Omental fat pad (tissue), 4 donors: ENCODE results near the gene SLC18A3. TPM values are rescaled to one million over a fixed set of nuclear protein-coding genes. Genes with fewer than 3 reads are reported as not detected.

Experiments
- ATAC-seq: fragments of 150-250 bp; one replicate; pipeline ENCODE4 v1.9.1; 2016; ENCODE audit warnings: mild to moderate bottlenecking, moderate library complexity; ENCODE audit not compliant: low FRiP score
- DNase-seq: peaks from one replicate; pipeline ENCODE4 v3.0.0-alpha.2; 2019; ENCODE audit warnings: low spot score
- total RNA-seq, 4 donors: library from RNA; depleted of rRNA; stranded (reverse); fragments of >200 nt; gene quantifications; one replicate each; pipeline ENCODE4 v1.1.0, GENCODE V29; 2016
- TF ChIP-seq, protein P1 (sequence below), 3 donors: fragments of 450-650 bp; IDR thresholded peaks; one replicate each; pipeline ENCODE4 v1.5.1; 2016 to 2017; ENCODE audit warnings: antibody characterized with exemption in 3 of 3, mild to moderate bottlenecking in 3 of 3, moderate library complexity in 2 of 3

The SLC18A3 gene
- total RNA-seq, 4 donors from 2014 or later = not detected

DNA sequence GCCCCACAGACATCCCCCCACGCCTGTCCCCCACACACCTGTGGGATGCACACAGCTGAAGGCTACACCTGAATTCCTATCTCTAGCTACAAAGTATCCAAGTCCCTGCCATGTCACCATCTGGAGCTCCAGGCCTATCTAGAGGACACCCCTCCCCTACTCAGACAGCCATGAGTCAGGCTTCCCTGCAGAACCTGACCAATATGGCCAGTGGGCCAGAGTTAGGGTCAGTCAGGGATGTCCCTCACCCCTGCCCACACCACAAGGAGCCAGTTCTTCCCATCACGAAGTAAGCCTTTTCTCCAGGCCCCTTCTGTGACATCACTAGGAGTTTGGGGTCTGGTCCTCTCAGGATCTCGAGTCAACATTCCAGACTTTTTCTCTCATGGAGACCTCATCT is 10.6 kb upstream of the SLC18A3 start:
- DNase-seq (peak; percentile 8), ATAC-seq (no peak)
- TF ChIP-seq, protein P1, sequence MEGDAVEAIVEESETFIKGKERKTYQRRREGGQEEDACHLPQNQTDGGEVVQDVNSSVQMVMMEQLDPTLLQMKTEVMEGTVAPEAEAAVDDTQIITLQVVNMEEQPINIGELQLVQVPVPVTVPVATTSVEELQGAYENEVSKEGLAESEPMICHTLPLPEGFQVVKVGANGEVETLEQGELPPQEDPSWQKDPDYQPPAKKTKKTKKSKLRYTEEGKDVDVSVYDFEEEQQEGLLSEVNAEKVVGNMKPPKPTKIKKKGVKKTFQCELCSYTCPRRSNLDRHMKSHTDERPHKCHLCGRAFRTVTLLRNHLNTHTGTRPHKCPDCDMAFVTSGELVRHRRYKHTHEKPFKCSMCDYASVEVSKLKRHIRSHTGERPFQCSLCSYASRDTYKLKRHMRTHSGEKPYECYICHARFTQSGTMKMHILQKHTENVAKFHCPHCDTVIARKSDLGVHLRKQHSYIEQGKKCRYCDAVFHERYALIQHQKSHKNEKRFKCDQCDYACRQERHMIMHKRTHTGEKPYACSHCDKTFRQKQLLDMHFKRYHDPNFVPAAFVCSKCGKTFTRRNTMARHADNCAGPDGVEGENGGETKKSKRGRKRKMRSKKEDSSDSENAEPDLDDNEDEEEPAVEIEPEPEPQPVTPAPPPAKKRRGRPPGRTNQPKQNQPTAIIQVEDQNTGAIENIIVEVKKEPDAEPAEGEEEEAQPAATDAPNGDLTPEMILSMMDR (IDR thresholded peaks at IDR 0.05) = no peak

DNA sequence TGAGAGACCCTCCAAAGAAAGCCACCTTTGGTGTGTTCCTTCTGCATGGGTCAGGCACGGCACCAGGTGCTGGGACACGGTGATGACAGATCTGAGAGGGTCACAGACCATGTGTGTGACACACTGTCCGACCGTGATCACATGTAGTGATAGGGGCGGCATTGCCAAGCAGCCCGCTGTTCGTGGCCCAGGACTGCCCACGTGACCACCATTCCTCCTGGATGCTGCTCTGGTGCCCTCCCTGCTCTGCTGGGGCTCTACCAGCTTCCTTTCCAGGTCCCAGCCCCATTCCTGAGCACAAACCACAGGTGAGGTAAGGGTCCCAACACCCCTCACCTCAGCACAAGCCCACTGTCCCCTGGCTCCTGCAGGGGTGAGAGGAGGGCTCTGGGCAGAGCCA is 10.1 kb upstream of the SLC18A3 start:
- TF ChIP-seq, protein P1 (IDR thresholded peaks at IDR 0.05) = no peak
- DNase-seq = no peak
- no peak for ATAC-seq

DNA sequence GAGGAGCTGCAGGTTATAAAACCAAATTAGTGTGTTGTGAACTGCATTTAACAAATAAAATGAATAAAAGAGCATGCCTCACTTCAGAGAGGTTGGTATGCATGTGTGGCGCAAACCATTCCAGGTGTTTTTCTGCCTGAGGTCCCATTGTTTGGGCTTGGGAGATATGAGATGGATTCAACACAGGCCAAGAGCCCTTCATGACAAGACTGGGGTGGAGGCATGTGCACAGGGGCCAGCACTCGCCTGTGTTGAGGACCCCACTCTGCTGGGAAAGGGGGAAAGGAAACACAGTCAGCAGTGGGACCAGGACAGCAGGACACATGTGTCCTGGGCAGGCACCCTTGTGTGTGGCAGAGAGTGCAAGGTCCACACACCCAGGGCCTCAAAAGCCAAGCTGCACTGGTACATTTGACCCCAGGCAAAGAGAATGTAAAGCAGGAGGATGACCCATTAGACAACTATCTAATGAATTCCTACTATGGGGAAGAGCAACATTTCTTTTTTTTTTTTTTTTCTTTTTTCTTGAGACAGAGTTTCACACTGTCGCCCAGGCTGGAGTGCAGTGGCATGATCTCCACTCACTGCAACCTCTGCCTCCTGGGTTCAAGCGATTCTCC is 9.2 kb upstream of the SLC18A3 start:
- DNase-seq (no peak), ATAC-seq (no peak)

DNA sequence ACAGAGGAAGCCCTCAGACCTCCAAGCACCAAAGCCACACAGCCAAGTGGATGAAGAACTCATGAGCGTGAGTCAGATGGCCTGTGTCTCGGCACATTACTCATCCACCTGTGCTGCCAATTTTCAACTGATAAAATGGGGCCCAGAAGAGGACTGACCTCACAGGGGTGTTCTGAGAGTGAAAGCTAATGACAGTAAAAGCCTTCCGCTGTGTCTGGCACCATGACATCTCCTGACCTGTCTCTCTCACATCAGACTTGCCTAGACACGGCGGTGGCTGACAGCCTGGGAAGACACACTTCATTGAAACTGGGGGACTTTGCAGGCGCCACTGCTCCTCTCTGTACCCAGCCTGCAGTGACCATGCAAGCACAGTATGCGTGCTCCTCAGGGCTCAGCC is 8.3 kb upstream of the SLC18A3 start:
- no peak for ATAC-seq
- TF ChIP-seq, protein P1 (IDR thresholded peaks at IDR 0.05) = no peak
- no peak for DNase-seq

More for the DNA sequence above, 9.2 kb upstream of the SLC18A3 start:
- TF ChIP-seq, protein P1 (IDR thresholded peaks at IDR 0.05) = no peak

DNA sequence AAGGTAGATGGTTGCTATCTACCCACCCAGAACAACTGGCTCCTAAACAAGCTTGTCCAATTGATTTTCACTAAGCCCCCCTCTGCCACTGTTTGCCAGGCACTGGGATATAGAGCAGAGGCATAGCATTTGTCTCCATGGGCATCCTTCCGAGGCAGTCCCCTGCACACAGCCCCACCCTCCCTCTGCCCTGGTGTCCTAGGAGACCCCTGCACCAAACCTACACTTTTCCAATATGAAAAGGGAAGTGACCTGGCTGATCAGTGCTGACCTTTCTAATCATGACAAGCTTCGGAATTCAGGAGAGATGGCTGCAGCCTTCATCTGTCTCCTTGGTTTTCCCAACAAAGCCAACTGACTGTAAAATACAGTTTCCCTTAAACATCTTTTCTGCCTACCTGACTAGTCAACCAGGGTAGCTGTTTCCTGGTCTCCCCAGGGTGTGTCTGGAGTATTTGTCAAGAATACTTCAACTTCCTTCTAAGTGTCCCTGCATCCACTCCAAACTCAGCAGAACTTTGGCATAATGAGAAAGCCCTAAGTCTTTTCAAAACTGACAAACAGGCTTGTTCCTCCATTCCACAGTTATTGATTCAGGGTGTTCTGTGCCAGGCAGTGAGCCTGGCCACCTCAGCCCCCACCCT is 7.6 kb upstream of the SLC18A3 start:
- ATAC-seq (no peak), DNase-seq (peak; percentile 3)

DNA sequence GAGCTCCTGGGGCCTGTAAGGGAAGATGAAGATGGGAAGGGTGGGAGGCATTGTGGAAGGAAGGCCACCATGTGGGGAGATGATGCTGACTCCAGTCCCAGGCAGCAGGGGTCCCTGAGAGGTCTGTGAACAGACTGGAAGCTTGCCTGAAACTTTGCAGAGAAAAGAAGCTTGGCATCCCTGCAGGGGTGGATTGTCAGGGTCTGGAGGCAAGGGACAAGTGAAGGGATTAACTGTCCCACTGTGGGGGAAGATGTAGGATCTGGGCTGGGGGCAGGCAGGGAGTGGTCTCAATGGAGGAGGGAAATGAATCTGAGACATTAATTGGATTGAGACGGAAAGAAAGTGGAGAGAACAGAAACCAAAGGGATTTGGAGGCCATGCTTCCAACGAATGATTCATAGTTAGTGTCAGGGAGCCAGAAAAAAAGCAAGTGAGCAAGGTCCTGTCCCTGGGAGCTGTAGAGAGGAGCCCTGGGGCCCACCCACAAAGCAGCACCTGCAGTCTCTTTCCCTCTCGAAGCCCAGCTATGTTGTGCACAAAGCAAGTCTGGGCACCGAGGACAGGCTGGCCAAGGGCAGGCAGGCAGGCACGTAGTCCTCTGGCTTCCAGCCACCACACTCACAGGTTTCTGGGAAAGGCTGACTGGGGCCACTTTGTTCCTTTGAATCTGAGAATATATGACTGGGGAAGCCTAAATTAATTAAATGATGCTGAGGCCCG is 4.7 kb upstream of the SLC18A3 start:
- ATAC-seq (no peak), DNase-seq (no peak)
- TF ChIP-seq, protein P1 (IDR thresholded peaks at IDR 0.05) = no peak

More for the DNA sequence above, 7.6 kb upstream of the SLC18A3 start:
- TF ChIP-seq, protein P1 (IDR thresholded peaks at IDR 0.05) = no peak
